HEK293T (cell line): ENCODE measurements around the gene PRKCA.

Experiments used
- CTCF ChIA-PET: fragments of 350-600 bp; formaldehyde crosslinking; extraction: SDS; loops from one replicate; lab custom pipeline; 2021; ENCODE audit warnings: antibody characterized with exemption, inconsistent platforms; lab: Yijun Ruan, JAX
- POLR2A ChIA-PET: fragments of 350-600 bp; formaldehyde crosslinking; extraction: SDS; loops from one replicate; lab custom pipeline; 2020; ENCODE audit warnings: antibody characterized with exemption, inconsistent platforms; lab: Yijun Ruan, JAX
- DNase-seq: peaks from one replicate; pipeline ENCODE4 v3.0.0; 2012; ENCODE audit warnings: mixed read lengths; ENCODE audit errors: extremely low spot score
- ARNT ChIP-seq: fragments of 450-650 bp; IDR thresholded peaks from 2 replicates; pipeline ENCODE4 v1.6.1; 2017; ENCODE audit warnings: mild to moderate bottlenecking
- BHLHE40 ChIP-seq: fragments of 450-650 bp; IDR thresholded peaks from 2 replicates; pipeline ENCODE4 v1.6.1; 2016; ENCODE audit warnings: mild to moderate bottlenecking, moderate library complexity, borderline replicate concordance
- CTBP1 ChIP-seq: fragments of 450-650 bp; IDR thresholded peaks from 2 replicates; pipeline ENCODE4 v1.6.1; 2016; ENCODE audit warnings: borderline replicate concordance
- ELF4 ChIP-seq: fragments of 450-650 bp; IDR thresholded peaks from 2 replicates; pipeline ENCODE4 v1.6.1; 2017; ENCODE audit warnings: antibody characterized with exemption
- FOXA1 ChIP-seq: fragments of 450-650 bp; IDR thresholded peaks from 2 replicates; pipeline ENCODE4 v1.6.1; 2016; ENCODE audit warnings: mild to moderate bottlenecking
- FOXK2 ChIP-seq: fragments of 450-650 bp; IDR thresholded peaks from 2 replicates; pipeline ENCODE4 v1.6.1; 2016; ENCODE audit warnings: mild to moderate bottlenecking
- FOXM1 ChIP-seq: fragments of 450-650 bp; IDR thresholded peaks from 2 replicates; pipeline ENCODE4 v1.6.1; 2017; ENCODE audit warnings: mild to moderate bottlenecking, borderline replicate concordance
- HDGF ChIP-seq: fragments of 450-650 bp; IDR thresholded peaks from 2 replicates; pipeline ENCODE4 v1.6.1; 2017; ENCODE audit warnings: antibody characterized with exemption, borderline replicate concordance
- L3MBTL2 ChIP-seq: fragments of 450-650 bp; conservative IDR thresholded peaks from 2 replicates; pipeline ENCODE4 v1.6.1; 2016; ENCODE audit warnings: mild to moderate bottlenecking
- LEF1 ChIP-seq: fragments of 450-650 bp; IDR thresholded peaks from 2 replicates; pipeline ENCODE4 v1.6.1; 2017; ENCODE audit warnings: mild to moderate bottlenecking, borderline replicate concordance
- NFRKB ChIP-seq: fragments of 450-650 bp; IDR thresholded peaks from 2 replicates; pipeline ENCODE4 v1.6.1; 2016; ENCODE audit warnings: mild to moderate bottlenecking, moderate library complexity
- SP1 ChIP-seq: fragments of 450-650 bp; IDR thresholded peaks from 2 replicates; pipeline ENCODE4 v1.6.1; 2017
- SUZ12 ChIP-seq: fragments of 450-650 bp; IDR thresholded peaks from 2 replicates; pipeline ENCODE4 v1.6.1; 2016; ENCODE audit warnings: mild to moderate bottlenecking
- TARDBP ChIP-seq: fragments of 450-650 bp; IDR thresholded peaks from 2 replicates; pipeline ENCODE4 v1.6.1; 2016
- ZNF384 ChIP-seq: fragments of 450-650 bp; IDR thresholded peaks from 2 replicates; pipeline ENCODE4 v1.6.1; 2016
- TF ChIP-seq, protein P1 (sequence below): fragments of 450-650 bp; IDR thresholded peaks from 2 replicates; pipeline ENCODE4 v1.6.1; 2016

Gene PRKCA

DNA sequence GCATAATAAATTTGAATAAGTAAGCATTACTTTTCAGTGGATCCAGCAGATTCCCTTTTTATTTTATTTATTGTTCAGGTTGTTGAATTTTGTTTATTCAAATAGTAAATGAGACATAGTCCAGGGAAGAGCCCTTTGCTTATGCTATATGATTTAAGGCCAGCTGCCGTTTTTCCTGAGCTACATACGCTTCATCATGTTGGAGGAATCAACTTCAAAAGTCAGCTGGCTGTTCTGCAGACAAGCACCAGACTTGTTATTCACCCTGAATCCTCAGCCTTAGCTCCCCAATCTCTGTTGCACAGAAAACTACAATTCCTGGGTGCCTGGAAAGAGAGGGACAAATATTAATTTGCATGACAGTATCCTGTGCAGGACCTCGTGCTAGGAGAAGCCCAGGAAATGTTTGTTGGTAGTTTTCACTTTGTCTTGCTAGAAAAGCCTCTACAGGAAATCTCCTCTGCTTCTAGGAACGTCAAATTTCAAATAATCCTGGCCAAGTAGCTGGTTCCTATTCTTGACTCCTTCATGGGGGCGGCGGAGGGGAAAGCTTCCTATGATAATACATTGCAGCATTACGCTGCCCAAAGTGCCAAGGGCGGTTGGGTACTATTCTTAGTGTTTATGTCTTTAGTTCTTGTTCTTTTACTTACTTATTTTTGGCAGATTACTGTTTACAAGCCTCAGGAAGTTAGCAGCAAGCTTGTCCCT is 101.6 kb downstream of the PRKCA start:
- ChIA-PET CTCF (interaction anchor here (0.8 to 1.6 kb wide), 2 partner anchors 13 to 20 kb away, joined by 3 to 4 read pairs; no protein-coding TSS in a partner anchor), POLR2A (no interaction called here)
- TF ChIP-seq HDGF: no peak
- no peak for TF ChIP-seq BHLHE40
- TF ChIP-seq CTBP1: no peak
- no peak for TF ChIP-seq ARNT
- TF ChIP-seq SP1: no peak
- TF ChIP-seq FOXA1: no peak
- TF ChIP-seq FOXK2: no peak
- no peak for TF ChIP-seq ELF4
- TF ChIP-seq L3MBTL2: no peak
- TF ChIP-seq, protein P1, sequence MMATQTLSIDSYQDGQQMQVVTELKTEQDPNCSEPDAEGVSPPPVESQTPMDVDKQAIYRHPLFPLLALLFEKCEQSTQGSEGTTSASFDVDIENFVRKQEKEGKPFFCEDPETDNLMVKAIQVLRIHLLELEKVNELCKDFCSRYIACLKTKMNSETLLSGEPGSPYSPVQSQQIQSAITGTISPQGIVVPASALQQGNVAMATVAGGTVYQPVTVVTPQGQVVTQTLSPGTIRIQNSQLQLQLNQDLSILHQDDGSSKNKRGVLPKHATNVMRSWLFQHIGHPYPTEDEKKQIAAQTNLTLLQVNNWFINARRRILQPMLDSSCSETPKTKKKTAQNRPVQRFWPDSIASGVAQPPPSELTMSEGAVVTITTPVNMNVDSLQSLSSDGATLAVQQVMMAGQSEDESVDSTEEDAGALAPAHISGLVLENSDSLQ: no peak
- TF ChIP-seq TARDBP: no peak
- TF ChIP-seq ZNF384: no peak
- no peak for TF ChIP-seq FOXM1
- no peak for TF ChIP-seq SUZ12
- no peak for TF ChIP-seq LEF1
- TF ChIP-seq NFRKB: no peak
- DNase-seq: no peak

DNA sequence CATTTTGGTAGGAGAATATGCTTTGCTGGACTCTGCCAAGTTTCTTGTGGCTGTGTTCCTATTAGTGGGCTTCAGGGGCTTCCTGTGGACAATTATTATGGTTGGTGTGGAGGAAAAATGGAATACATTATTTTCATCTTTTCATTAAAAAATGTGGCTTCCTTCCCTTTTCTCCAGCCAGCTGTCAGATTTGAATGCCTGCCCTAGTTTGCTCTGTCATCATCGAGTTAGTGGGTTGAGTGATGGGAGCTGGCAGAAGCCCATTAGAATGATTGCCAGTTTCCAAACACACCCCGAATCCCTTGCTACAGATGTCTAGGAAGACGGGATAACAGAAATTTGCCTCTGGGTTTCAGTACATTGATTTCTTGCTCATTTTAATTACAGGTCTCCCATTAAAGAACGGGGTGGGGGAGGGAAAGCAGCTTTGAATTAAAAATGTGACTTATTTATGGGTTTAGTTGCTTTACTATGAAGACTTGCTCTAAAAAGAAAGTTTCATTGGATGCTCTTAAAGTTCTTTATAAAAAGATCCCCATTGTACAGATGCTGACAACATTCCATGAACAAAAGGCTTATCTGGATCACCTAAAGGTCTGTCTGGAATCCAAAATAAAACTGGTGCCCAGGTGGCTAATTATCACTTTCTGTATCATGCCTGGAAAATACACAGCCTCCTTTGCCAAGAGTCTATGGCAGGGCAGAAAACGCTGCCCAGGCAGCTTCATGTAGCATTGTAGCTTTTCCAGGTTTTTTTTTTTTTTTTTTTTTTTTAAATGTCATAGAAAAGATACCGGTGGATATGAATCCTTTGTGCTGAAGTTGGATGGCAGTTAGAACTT is 103.6 kb downstream of the PRKCA start:
- ChIA-PET POLR2A (no interaction called here), CTCF (no interaction called here)
- no peak for TF ChIP-seq LEF1
- no peak for TF ChIP-seq ELF4
- TF ChIP-seq ZNF384: no peak
- no peak for DNase-seq

DNA sequence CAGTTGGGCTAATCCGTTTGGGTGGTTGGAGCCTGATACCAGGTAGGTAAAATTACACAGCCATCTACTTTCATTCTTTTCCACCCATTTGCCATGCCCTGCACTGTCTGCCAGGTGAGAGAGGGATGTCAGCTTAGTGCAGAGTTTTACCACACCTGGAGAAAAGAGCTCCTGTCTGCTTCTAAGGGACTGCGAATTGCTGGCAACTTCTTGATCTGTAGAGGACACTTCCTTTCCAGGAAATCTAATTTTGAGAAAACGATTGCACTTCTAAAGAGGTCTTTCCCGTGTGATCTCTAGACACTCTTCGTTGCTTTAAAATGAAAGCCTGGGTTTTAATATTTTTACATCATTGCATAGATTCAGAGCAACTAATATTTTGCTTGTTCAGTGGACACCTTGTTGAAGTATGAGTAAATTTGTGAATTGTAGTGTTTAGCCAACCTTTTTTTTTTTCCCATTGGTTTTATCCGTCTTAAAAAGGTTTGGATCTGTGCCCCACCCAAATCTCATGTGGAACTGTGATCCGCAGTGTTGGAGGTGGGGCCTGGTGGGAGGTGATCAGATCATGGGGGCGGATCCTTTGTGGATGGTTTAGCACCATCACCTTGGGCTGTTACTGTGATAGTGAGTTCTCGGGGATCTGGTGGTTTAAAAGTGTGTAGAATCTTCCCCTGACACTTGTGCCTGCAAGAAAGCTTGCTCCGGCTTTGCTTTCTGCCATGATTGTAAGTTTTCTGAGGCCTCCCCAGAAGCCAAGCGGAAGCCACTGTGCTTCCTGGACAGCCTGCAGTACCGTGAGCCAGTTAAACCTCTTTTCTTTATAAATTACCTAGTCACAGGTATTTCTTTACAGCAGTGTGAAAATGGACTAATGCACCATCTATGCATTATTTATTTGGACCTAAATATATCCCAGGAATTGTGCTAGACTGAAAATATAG is 104.6 kb downstream of the PRKCA start:
- TF ChIP-seq FOXM1 (no peak), SP1 (no peak), SUZ12 (no peak), HDGF (no peak), ZNF384 (no peak), FOXA1 (no peak), ELF4 (no peak), NFRKB (no peak), CTBP1 (no peak), FOXK2 (no peak)
- ChIA-PET CTCF (no interaction called here), POLR2A (no interaction called here)
- DNase-seq: no peak

DNA sequence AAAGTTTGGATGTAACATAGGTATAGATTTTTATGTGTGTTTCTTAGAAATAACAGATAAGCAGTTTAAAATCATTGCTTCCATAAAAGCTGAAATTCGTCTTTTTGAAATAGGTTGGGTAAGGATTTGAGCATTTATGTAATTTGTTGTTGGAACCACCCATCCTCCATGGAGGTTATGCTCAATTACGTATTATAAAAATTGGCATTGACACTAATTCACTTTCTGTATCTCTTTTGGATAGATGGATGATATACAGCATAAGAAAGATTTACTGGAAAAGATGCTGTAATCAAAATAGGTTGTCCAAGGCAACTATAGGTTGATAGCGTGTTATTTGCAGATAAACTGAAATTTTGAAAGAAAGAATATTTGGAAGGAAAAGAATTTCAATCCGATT is 105.5 kb downstream of the PRKCA start:
- no peak for TF ChIP-seq NFRKB
- TF ChIP-seq HDGF: no peak
- no peak for TF ChIP-seq ZNF384
- TF ChIP-seq, protein P1: no peak
- no peak for TF ChIP-seq CTBP1
- TF ChIP-seq BHLHE40: no peak
- TF ChIP-seq FOXK2: no peak
- TF ChIP-seq L3MBTL2: no peak
- no peak for TF ChIP-seq TARDBP
- ChIA-PET CTCF (no interaction called here), POLR2A (no interaction called here)
- DNase-seq: no peak

DNA sequence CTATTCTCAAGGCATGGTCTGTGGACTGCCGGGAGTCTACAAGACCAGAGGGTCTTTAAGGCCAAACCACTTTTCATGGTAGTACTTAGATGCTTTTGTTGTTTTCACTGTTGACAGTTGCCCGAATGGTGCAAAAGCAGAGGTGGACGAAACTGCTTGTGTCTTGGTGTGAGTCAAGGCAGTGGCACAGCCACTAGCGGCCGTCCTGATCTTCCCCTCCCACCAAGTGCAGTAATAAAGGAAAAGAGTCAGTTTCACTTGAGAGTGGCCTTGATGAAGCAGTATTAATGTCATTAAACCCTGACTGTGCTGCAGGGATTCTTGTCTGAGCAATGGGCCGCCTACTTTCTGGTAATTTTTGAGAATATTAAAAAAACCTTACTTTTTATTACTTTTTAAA is 109.1 kb downstream of the PRKCA start:
- POLR2A ChIA-PET: no interaction called here
- CTCF ChIA-PET: no interaction called here
- TF ChIP-seq L3MBTL2 (no peak), ARNT (no peak)

DNA sequence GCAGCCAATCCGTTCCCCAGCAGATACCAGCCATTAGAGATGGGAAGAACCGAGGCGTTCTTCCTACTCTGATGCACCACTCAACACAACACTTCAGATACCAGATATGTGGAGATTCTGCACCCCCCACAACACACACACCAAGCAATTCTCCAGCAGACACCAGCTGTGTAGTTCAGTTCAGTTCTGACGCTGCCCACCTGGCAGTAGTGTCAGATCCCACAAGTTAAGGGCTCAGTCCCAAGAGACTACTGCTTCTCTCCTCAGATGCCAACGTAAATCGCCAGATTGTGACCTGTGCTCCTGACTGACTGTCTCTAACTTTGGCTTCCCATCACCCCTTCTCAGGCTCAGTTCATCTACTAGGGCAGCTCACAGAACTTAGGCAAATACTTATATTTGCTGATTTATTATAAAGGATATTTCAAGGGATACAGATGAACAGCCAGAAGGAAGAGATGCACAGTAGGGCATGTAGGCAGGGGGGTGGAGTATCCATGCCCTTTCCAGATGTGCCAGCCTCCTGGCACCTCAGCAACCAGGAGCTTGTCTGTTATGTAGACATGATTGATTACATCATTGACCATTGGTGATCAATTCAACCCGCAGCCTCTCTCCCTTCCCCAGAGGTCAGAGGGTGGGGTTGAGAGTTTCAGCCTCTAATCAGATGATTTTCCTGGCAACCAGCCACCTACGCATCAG is 110.6 kb downstream of the PRKCA start:
- TF ChIP-seq ZNF384: no peak
- TF ChIP-seq FOXA1: no peak
- TF ChIP-seq BHLHE40: no peak
- TF ChIP-seq ELF4: no peak
- no peak for TF ChIP-seq SP1
- TF ChIP-seq LEF1: no peak
- TF ChIP-seq TARDBP: no peak
- no peak for TF ChIP-seq SUZ12
- no peak for TF ChIP-seq FOXM1
- TF ChIP-seq, protein P1: no peak
- TF ChIP-seq ARNT: no peak
- TF ChIP-seq L3MBTL2: no peak
- TF ChIP-seq FOXK2: no peak
- TF ChIP-seq CTBP1: no peak
- no peak for TF ChIP-seq HDGF
- TF ChIP-seq NFRKB: no peak
- DNase-seq: no peak
- ChIA-PET CTCF (interaction anchor here (0.7 kb wide), 1 partner anchor 33 kb away, joined by 4 read pairs; no protein-coding TSS in a partner anchor), POLR2A (no interaction called here)

More for the DNA sequence above, 109.1 kb downstream of the PRKCA start:
- DNase-seq: no peak
